ENCODE results near the gene CAMKK2.

DNA sequence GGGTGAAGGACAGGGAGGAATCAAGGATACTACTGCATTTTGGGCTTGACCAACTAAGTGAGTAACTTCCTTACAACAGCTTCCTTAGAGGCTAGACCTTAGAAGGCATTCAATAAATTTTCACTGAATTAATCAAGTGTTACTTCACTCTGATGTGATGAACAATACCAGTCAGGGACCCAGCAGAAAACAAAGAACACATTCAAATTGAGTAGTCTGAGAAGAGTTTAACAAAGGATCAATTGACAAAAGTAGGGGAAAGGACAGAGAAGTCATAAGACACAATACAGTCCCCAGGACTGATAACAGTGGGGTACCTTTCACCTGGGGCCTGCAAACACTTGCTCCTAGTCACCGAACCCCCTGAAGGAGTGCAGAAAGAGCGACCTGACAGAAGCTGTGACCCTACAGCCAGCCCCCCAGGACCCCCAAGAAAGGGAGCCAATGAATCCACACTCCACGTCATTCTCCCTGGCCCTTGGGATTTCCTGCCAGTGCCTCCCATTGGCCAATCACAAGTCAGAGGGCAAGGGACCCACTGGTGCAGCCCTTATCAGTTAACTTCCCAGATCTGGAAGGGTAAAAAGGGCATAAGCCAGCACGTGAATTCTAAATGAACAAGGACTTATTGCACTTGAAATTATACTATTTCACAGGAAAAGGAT is 48.8 kb upstream of the CAMKK2 start:
- TF ChIP-seq BHLHE40 (IDR thresholded peaks at IDR 0.05; ENCODE audit: borderline replicate concordance) (no peak), HDGF (IDR thresholded peaks at IDR 0.05; ENCODE audit: borderline replicate concordance) (no peak)

Data from HEK293T (cell line).